ENCODE measurements around the gene PET100. TPM values are rescaled to one million over a fixed set of nuclear protein-coding genes. Genes with fewer than 3 reads are reported as not detected.
A peak's percentile ranks its signal among the peaks of the same experiment; 100 is the strongest.

PET100 gene
- polyA plus RNA-seq, 4 donors = 99.2 to 131 (median 118) TPM

GRCh38 chr19:7676854-7677253, 47.3 kb downstream of the PET100 start, which contains the start of gene MCEMP1:
TSS of gene MCEMP1 (plus strand) at chr19:7677090. CDS start at chr19:7677121, 31 bp downstream.
- DNase-seq (ENCODE audit: low read depth in 4 of 4, low spot score in 2 of 4) = no peak

GRCh38 chr19:7677669-7678311, 48.2 kb downstream of the PET100 start:
- DNase-seq (ENCODE audit: low read depth in 4 of 4, low spot score in 2 of 4) = no peak

- DNase-seq (ENCODE audit: low read depth in 4 of 4, low spot score in 2 of 4) = no peak
Observed at GRCh38 chr19:7678971-7679751, 49.6 kb downstream of the PET100 start.

GRCh38 chr19:7679771-7680605, 50.4 kb downstream of the PET100 start:
- no peak for DNase-seq (ENCODE audit: low read depth in 4 of 4, low spot score in 2 of 4)

- peak; percentile 62 to 84 (median 75) for DNase-seq (ENCODE audit: low read depth in 4 of 4, low spot score in 2 of 4)
Observed at GRCh38 chr19:7680606-7681339, 51.2 kb downstream of the PET100 start, which contains the start of gene TRAPPC5. TSS of gene TRAPPC5 (plus strand) at chr19:7680833. CDS start at chr19:7682254, 1,421 bp downstream.

Other genes with a start within 250 kb of the PET100 start
- gene PEX11G, start 140.8 kb upstream of the PET100 start, polyA plus RNA-seq (ENCODE audit: insufficient read length in 4 of 4) = 1 to 10 TPM; 5.8 to 9.2 (median 7.9) TPM
- 10 to 100 TPM; 33.2 to 76.0 (median 60.3) TPM for gene ZNF358, start 113.7 kb upstream of the PET100 start, polyA plus RNA-seq (ENCODE audit: insufficient read length in 4 of 4)
- 10 to 100 TPM; 12.3 to 24.0 (median 18.8) TPM for gene MCOLN1, start 107.2 kb upstream of the PET100 start, polyA plus RNA-seq (ENCODE audit: insufficient read length in 4 of 4)
- 10 to 100 TPM; 30.6 to 59.3 (median 44.3) TPM for gene PNPLA6, start 94.1 kb upstream of the PET100 start, polyA plus RNA-seq (ENCODE audit: insufficient read length in 4 of 4)
- gene CAMSAP3, start 33.9 kb upstream of the PET100 start, polyA plus RNA-seq (ENCODE audit: insufficient read length in 4 of 4) = 10 to 100 TPM; 12.3 to 30.3 (median 22.0) TPM
- gene XAB2, start 248 bp upstream of the PET100 start, polyA plus RNA-seq (ENCODE audit: insufficient read length in 4 of 4) = 10 to 100 TPM; 31.4 to 47.9 (median 42.1) TPM
- gene PCP2, start 3.9 kb downstream of the PET100 start, polyA plus RNA-seq (ENCODE audit: insufficient read length in 4 of 4) = 1 to 10 TPM in 3 of 4 donors, under 1 TPM in 1; 0.54 to 2.8 (median 1.5) TPM
- gene STXBP2, start 7.3 kb downstream of the PET100 start, polyA plus RNA-seq (ENCODE audit: insufficient read length in 4 of 4) = 10 to 100 TPM; 58.7 to 87.6 (median 73.3) TPM
- 1 to 10 TPM in 2 of 4 donors, under 1 TPM in 2; 0.71 to 2.7 (median 1.7) TPM for gene RETN, start 39.3 kb downstream of the PET100 start, polyA plus RNA-seq (ENCODE audit: insufficient read length in 4 of 4)
- under 1 TPM in 2 of 4 donors, not detected in 2; 0.21 to 0.36 TPM for gene MCEMP1, start 47.3 kb downstream of the PET100 start, polyA plus RNA-seq (ENCODE audit: insufficient read length in 4 of 4)
- gene TRAPPC5, start 51.0 kb downstream of the PET100 start, polyA plus RNA-seq (ENCODE audit: insufficient read length in 4 of 4) = 10 to 100 TPM; 42.7 to 97.1 (median 59.0) TPM
- gene FCER2, start 72.3 kb downstream of the PET100 start, polyA plus RNA-seq (ENCODE audit: insufficient read length in 4 of 4) = under 1 TPM; 0.27 to 0.45 (median 0.31) TPM
- gene CLEC4G, start 102.3 kb downstream of the PET100 start, polyA plus RNA-seq (ENCODE audit: insufficient read length in 4 of 4) = under 1 TPM in 1 of 4 donors, not detected in 3; 0.21 TPM
- 1 to 10 TPM in 3 of 4 donors, under 1 TPM in 1; 0.52 to 1.5 (median 1.4) TPM for gene CD209, start 117.7 kb downstream of the PET100 start, polyA plus RNA-seq (ENCODE audit: insufficient read length in 4 of 4)
- gene CLEC4M, start 133.4 kb downstream of the PET100 start, polyA plus RNA-seq (ENCODE audit: insufficient read length in 4 of 4) = 1 to 10 TPM; 1.5 to 4.7 (median 3.3) TPM
- gene EVI5L, start 200.4 kb downstream of the PET100 start, polyA plus RNA-seq (ENCODE audit: insufficient read length in 4 of 4) = 10 to 100 TPM; 15.1 to 19.9 (median 18.5) TPM
- gene PRR36, start 244.6 kb downstream of the PET100 start, polyA plus RNA-seq (ENCODE audit: insufficient read length in 4 of 4) = 10 to 100 TPM in 1 of 4 donors, 1 to 10 TPM in 3; 3.7 to 12.5 (median 7.2) TPM

All from left renal cortex interstitium (tissue), 4 donors.